Upper lobe of right lung (tissue), 1 donor: ENCODE results near the gene LPIN2. TPM values are rescaled to one million over a fixed set of nuclear protein-coding genes. Genes with fewer than 3 reads are reported as not detected.

Experiments
- ATAC-seq: fragments of 200-7000 bp; cut with Tn5 transposase; one replicate; pipeline ENCODE4 v1.9.1; 2020; ENCODE audit warnings: mild to moderate bottlenecking, moderate library complexity
- DNase-seq: peaks from one replicate; pipeline ENCODE4 v3.0.0-alpha.2; 2020
- H3K27ac ChIP-seq: fragments of 200-600 bp; one replicate; pipeline ENCODE4 v1.8.0; 2022
- H3K27me3 ChIP-seq: fragments of 200-600 bp; one replicate; pipeline ENCODE4 v1.8.0; 2022; ENCODE audit warnings: mild to moderate bottlenecking
- H3K36me3 ChIP-seq: fragments of 200-600 bp; one replicate; pipeline ENCODE4 v1.8.0; 2022
- H3K4me1 ChIP-seq: fragments of 200-600 bp; one replicate; pipeline ENCODE4 v1.8.0; 2022
- H3K4me3 ChIP-seq: fragments of 200-600 bp; one replicate; pipeline ENCODE4 v1.8.0; 2022; ENCODE audit warnings: mild to moderate bottlenecking
- H3K9me3 ChIP-seq: fragments of 200-600 bp; one replicate; pipeline ENCODE4 v1.8.0; 2022
- CTCF ChIP-seq: fragments of 200-600 bp; IDR thresholded peaks from one replicate; pipeline ENCODE4 v1.8.0; 2022; ENCODE audit warnings: antibody characterized with exemption
- intact Hi-C: fragments of 100-400 bp; cut with DNase I; formaldehyde crosslinking; loops from one replicate; pipeline ENCODE4 v1.11.0; 2022
- total RNA-seq: library from RNA; stranded (reverse); fragmentation: NEBNext Ultra II Directional; extraction: Animal tissue kit (Norgen Biotek cat#: 25700); gene quantifications from one replicate; pipeline ENCODE4 v1.2.1, GENCODE V29; 2021
- donor health status: DM: no; HTN: yes; CAD: no; lungs with severe emphysema.

Gene LPIN2
- total RNA-seq, 1 donor from 2014 or later: 50.7 TPM

GRCh38 chr18:2981212-2981728, 31.7 kb downstream of the LPIN2 start:
- peak; percentile 80 for ATAC-seq
- Histone ChIP-seq H3K4me3 (peak overlapping the region; percentile 11), H3K4me1 (peaks cover 68% of the 10 kb centered on the region), H3K9me3 (no peaks in the 10 kb centered on the region), H3K27ac (peak overlapping the region; percentile 78), H3K36me3 (no peaks in the 10 kb centered on the region), H3K27me3 (no peaks in the 10 kb centered on the region)
- DNase-seq: no peak
- intact Hi-C loops: no loop called here
- TF ChIP-seq CTCF: no peak

GRCh38 chr18:2979871-2980790, 32.8 kb downstream of the LPIN2 start:
- H3K4me3 ChIP-seq: peak overlapping the region; percentile 1
- intact Hi-C loops: no loop called here
- ATAC-seq (peak; percentile 72), DNase-seq (no peak)
- peak overlapping the region; percentile 78 for H3K27ac ChIP-seq
- no peaks in the 10 kb centered on the region for H3K27me3 ChIP-seq
- TF ChIP-seq CTCF: no peak
- peaks cover 74% of the 10 kb centered on the region for H3K4me1 ChIP-seq
- no peaks in the 10 kb centered on the region for H3K36me3 ChIP-seq
- H3K9me3 ChIP-seq: no peaks in the 10 kb centered on the region

GRCh38 chr18:2979129-2979528, 33.8 kb downstream of the LPIN2 start:
- TF ChIP-seq CTCF: no peak
- Histone ChIP-seq H3K27ac (peak overlapping the region; percentile 78), H3K4me3 (no peak overlapping the region), H3K4me1 (peaks cover 74% of the 10 kb centered on the region), H3K36me3 (no peaks in the 10 kb centered on the region), H3K27me3 (no peaks in the 10 kb centered on the region), H3K9me3 (no peaks in the 10 kb centered on the region)
- intact Hi-C loops: no loop called here
- DNase-seq: no peak
- ATAC-seq: peak; percentile 7

GRCh38 chr18:2978661-2979106, 34.3 kb downstream of the LPIN2 start:
- intact Hi-C loops: no loop called here
- Histone ChIP-seq H3K9me3 (no peaks in the 10 kb centered on the region), H3K27me3 (no peaks in the 10 kb centered on the region), H3K4me3 (no peak overlapping the region), H3K36me3 (no peaks in the 10 kb centered on the region), H3K4me1 (peaks cover 71% of the 10 kb centered on the region), H3K27ac (peak overlapping the region; percentile 78)
- no peak for TF ChIP-seq CTCF
- ATAC-seq: no peak
- DNase-seq: no peak

GRCh38 chr18:2978208-2978607, 34.7 kb downstream of the LPIN2 start:
- intact Hi-C loops: no loop called here
- no peak for ATAC-seq
- no peak for TF ChIP-seq CTCF

More at GRCh38 chr18:2978208-2978607, 34.7 kb downstream of the LPIN2 start:
- Histone ChIP-seq H3K27me3 (no peaks in the 10 kb centered on the region), H3K4me1 (peaks cover 68% of the 10 kb centered on the region), H3K27ac (peak overlapping the region; percentile 78), H3K9me3 (no peaks in the 10 kb centered on the region), H3K4me3 (no peak overlapping the region), H3K36me3 (no peaks in the 10 kb centered on the region)
- no peak for DNase-seq
